ENCODE measurements around the gene DLG5. TPM values are rescaled to one million over a fixed set of nuclear protein-coding genes. Genes with fewer than 3 reads are reported as not detected.

The DLG5 gene
- total and polyA plus RNA-seq, 9 of the 15 experiments (the other 6 are each of a cell fraction or from before 2014, with no cell fraction given) = 1.4 to 26.8 (median 11.2) TPM

DNA sequence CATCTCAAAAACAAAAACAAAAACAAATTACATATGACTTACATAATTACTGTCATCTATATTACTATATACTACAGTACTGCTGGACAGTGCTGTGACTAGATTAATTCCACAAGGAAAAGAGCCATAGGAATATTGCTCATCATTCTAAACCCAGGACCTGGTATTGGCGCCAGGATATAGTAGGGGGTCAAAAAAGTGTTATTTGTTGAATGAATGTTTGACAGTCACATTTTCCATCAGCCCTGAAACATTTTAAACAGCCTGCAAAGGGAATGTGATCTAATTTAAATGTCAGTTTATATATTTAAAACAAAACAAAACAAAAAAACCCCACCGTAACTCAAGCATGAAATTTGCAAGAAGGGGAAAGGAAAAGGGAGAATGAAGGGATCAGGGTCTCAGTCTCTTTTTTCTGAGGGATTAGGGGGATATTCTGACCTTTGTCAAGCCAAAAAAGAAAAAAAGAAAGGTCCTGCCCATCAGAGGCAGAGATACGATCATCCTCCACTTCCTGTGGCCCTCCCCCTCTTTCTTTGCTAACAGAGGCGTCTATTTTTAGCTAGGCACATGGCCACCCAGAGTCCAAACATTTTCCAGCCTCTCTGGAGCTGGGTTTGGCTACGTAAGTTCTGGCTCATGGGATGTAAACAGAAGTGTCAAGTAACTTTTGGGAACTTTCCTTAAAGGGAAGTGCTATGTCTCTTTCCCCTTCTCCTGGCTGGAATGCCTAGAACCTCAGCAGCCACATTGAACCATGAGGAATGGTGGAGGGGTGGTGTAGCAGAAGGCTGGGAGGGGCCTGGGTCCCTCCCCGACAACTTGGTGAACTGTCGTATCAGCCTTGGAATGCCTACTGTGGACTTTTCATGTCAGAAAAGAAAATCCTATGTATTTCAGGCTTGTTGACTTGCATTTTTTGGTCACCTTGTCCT, 44.6 kb upstream of the DLG5 start (continued):
- TF ChIP-seq, protein P1, sequence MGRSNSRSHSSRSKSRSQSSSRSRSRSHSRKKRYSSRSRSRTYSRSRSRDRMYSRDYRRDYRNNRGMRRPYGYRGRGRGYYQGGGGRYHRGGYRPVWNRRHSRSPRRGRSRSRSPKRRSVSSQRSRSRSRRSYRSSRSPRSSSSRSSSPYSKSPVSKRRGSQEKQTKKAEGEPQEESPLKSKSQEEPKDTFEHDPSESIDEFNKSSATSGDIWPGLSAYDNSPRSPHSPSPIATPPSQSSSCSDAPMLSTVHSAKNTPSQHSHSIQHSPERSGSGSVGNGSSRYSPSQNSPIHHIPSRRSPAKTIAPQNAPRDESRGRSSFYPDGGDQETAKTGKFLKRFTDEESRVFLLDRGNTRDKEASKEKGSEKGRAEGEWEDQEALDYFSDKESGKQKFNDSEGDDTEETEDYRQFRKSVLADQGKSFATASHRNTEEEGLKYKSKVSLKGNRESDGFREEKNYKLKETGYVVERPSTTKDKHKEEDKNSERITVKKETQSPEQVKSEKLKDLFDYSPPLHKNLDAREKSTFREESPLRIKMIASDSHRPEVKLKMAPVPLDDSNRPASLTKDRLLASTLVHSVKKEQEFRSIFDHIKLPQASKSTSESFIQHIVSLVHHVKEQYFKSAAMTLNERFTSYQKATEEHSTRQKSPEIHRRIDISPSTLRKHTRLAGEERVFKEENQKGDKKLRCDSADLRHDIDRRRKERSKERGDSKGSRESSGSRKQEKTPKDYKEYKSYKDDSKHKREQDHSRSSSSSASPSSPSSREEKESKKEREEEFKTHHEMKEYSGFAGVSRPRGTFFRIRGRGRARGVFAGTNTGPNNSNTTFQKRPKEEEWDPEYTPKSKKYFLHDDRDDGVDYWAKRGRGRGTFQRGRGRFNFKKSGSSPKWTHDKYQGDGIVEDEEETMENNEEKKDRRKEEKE (IDR thresholded peaks at IDR 0.05; ENCODE audit: borderline replicate concordance in 1 of 2, control insufficient read depth in 1 of 2, low read depth in 2 of 2, low read length in 1 of 2) = no peak
- TF ChIP-seq RBM39 (optimal IDR thresholded peaks at IDR 0.05; ENCODE audit: low read depth, low read length) (no peak), XRCC3 (IDR thresholded peaks at IDR 0.05) (no peak), ZNF785 (CRISPR knock-in tag; IDR thresholded peaks at IDR 0.05) (no peak), HEY1 (CRISPR knock-in tag; IDR thresholded peaks at IDR 0.05; ENCODE audit: borderline replicate concordance) (0 out of 2 replicates have a peak, but pooled peaks have one; percentile 51), PRDM10 (IDR thresholded peaks at IDR 0.05; ENCODE audit: partially characterized antibody) (no peak), KLF6 (CRISPR knock-in tag; IDR thresholded peaks at IDR 0.05; ENCODE audit: borderline replicate concordance) (peak; percentile 67; the same call in 1 of the 2 replicates), PPARD (CRISPR knock-in tag; IDR thresholded peaks at IDR 0.05) (no peak), ZNF644 (tag; IDR thresholded peaks at IDR 0.05; ENCODE audit: low read depth) (peak; percentile 57; the same call in 1 of the 2 replicates), RFX1 (IDR thresholded peaks at IDR 0.05) (peak; percentile 33; the same call in 1 of the 2 replicates), SPI1 (IDR thresholded peaks at IDR 0.05; ENCODE audit: borderline replicate concordance, low read depth, low read length) (peak; percentile 61; the same call in 1 of the 2 replicates), ZNF551 (CRISPR knock-in tag; IDR thresholded peaks at IDR 0.05) (no peak), NFXL1 (CRISPR knock-in tag; IDR thresholded peaks at IDR 0.05) (no peak), HNRNPL (IDR thresholded peaks at IDR 0.05; ENCODE audit: low read depth, low read length) (no peak), ZNF717 (CRISPR knock-in tag; IDR thresholded peaks at IDR 0.05) (no peak), ZNF778 (CRISPR knock-in tag; IDR thresholded peaks at IDR 0.05) (no peak), ZFP91 (CRISPR knock-in tag; IDR thresholded peaks at IDR 0.05) (no peak), SAFB2 (IDR thresholded peaks at IDR 0.05; ENCODE audit: borderline replicate concordance, low read depth, low read length, severe bottlenecking) (no peak), ZNF384 (IDR thresholded peaks at IDR 0.05; ENCODE audit: low read depth, low read length) (peak; percentile 94)
